Astrocyte of the hippocampus (primary cell): ENCODE results near the gene PSORS1C1.
"Not testable (repeated sequence)": the region's sequence is repeated elsewhere in the genome, so short reads cannot be mapped to it uniquely, and the experiment has no call there.

Source experiments
- DNase-seq: peaks from one replicate; pipeline ENCODE4 v3.0.0; 2011; ENCODE audit warnings: low read depth, low spot score

PSORS1C1 gene, protein sequence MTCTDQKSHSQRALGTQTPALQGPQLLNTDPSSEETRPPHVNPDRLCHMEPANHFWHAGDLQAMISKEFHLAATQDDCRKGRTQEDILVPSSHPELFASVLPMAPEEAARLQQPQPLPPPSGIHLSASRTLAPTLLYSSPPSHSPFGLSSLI

DNA sequence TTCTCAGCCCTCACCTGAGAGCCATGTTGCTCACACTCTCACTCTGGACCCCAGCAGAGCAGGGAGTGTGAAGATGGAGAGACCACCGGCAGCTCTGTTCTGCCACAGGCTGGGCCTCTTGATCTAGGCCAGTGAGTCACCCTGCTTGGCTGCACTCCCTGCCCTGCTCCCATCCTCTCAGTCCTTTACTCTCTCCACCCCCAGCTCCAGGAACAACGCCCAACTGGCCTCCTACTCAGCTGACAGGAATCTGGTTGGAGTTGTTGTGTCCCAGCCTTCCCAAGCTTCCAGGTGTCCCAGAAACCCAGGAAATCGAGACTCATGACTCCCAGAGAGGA is at the start of gene PSORS1C1:
TSS of gene PSORS1C1 (plus strand) at position 260 of the 338 bp plus-strand sequence. CDS start 14,833 bp downstream, outside the sequence.
- peak; percentile 96 for DNase-seq

- DNase-seq: peak; percentile 82
Observed at GRCh38 chr6:31065556-31065955, 49.0 kb upstream of the PSORS1C1 start.

DNA sequence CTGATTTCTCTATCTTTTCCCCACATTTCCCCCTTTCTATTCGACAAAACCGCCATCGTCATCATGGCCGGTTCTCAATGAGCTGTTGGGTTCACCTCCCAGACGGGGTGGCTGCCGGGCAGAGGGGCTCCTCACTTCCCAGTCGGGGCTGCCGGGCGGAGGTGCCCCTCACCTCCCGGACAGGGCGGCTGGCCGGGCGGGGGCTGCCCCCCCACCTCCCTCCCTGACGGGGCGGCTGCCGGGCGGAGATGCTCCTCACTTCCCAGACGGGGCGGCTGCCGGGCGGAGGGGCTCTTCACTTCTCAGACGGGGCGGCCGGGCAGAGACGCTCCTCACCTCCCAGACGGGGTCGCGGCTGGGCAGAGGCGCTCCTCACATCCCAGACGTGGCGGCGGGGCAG is 47.6 kb upstream of the PSORS1C1 start:
- not testable (repeated sequence) for DNase-seq

DNA sequence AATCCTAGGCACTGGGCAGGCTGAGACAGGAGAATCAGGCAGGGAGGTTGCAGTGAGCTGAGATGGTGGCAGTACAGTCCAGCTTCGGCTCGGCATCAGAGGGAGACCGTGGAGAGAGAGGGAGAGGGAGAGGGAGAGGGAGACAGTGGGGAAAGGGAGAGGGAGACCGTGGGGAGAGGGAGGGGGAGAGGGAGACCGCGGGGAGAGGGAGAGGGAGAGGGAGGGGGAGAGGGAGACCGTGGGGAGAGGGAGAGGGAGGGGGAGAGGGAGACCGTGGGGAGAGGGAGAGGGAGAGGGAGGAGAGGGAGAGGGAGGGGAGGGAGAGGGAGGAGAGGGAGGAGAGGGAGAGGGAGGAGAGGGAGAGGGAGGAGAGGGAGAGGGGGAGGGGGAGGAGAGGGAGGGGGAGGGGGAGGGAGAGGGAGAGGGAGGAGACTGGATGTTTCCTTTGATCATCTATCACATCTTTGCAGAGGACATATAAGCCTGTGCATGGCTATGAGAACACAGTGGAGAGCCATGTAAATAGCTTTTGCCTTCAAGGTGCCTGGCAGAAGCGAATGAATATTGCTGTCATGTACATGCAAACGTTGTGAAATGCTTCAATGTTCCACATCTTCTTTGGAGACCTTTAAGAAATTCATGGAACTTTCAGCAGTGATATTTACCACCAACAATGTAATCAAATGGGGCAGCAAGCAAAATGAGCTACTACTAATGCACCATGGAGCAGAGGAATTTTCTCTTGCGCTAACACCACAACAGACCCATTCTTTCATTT is 46.5 kb upstream of the PSORS1C1 start:
- DNase-seq: not testable (repeated sequence)

GRCh38 chr6:31068669-31069340 is 45.8 kb upstream of the PSORS1C1 start:
- DNase-seq: peak; percentile 88

DNA sequence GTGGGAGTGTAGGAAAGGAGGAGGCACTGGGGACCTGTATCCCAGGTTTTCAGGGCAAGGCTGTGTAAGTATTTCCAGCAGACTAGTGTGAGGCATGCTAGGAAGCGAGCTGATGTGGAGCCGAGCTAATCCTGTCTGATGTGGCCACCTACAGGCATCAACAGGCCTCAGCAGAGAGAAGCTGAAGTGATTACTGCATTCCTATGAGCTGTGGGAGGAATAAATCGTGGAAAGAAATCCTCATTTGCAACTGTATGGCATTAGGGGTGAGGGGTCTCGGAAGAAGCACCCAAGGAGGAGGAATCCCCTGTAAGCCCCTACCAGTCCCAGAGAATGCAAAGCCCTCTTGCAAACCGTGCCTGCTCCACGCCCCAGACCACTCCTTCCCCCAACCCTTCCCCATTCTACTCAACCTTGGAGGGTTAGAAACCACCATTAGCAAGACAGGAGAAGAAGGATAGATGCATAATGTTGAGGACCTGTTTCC is 43.8 kb upstream of the PSORS1C1 start:
- peak; percentile 90 for DNase-seq

- DNase-seq: no peak
Observed at GRCh38 chr6:31074401-31074800, 40.2 kb upstream of the PSORS1C1 start.

DNA sequence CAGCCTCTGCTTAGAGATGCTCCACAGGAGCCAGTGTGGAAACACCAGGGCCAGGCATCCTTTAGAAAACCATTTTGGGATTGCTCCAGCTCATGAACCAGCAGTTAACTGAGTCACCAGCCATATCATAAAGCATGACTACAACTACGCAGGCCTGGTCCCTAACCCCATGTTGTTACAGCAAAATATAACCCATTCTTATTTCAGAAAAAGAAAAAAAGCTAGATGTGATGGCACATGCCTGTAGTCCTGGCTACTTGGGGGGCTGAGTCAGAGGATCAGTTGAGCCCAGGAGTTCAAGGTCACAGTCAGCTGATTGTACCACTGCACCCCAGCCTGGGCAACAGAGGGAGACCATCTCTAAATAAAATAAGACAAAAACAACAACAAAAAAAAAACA is 39.1 kb upstream of the PSORS1C1 start:
- no peak for DNase-seq

GRCh38 chr6:31076611-31077010 is 38.0 kb upstream of the PSORS1C1 start:
- DNase-seq: no peak

- DNase-seq: peak; percentile 77
Observed at GRCh38 chr6:31079656-31080261, 34.8 kb upstream of the PSORS1C1 start.

- no peak for DNase-seq
Observed at GRCh38 chr6:31081872-31082271, 32.7 kb upstream of the PSORS1C1 start.

GRCh38 chr6:31083742-31084354 is 30.8 kb upstream of the PSORS1C1 start:
- DNase-seq: peak; percentile 59

DNA sequence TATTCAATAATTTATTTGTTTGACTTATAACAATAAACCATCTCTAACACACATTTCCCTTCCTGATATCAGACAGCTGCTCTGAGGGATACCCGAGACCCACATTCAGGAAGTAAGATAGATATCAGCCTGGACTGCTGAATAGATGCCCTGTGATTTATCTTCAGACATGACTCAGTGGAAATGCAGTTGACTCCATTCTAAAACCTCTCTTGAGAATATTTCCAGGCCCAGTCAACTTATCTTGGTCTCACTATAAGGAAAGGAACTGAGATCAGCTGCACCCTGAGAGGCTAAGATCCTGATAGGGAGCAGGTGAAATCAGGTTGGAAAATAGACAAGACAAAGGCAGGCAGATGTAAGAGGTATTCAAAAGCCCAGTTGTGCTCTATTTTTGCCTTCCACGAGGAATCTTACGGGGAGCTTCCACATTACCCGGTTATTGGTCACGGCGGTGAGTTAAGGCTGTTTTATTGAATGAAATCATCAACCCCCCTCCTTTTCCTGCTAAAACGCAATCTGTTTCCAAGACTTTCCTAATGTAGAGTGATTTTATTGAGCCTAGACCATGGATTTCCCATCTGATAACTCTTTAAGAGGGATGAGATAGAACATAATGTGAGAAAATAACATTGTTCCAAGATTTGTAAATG is 27.7 kb upstream of the PSORS1C1 start:
- DNase-seq: peak; percentile 61

DNA sequence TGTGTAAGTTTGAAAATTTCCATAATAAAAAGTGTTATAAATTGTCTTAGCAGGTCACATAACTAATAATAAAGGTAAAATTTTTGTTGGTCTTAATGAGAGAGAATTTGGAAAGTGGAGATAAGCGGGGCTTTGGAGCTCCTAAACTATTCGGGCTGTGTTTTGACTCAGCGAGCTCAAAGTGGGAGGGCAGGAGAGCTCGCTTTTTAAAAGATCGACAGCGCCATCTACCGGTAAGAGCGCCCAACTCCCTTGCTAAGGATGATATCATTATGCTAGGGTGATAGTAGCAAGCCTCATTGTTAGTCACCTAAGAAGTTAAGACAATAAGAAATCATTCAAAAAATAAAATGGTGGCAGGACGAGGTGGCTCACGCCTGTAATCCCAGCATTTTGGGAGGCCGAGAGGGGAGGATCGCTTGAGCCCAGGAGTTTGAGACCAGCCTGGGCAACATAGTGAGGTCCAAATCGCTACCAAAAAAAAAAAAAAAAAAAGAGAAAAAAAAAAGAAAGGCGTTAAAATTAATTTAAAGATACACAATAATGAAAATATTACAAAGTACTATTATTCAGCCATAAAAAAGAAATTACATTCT is 27.0 kb upstream of the PSORS1C1 start:
- peak; percentile 92 for DNase-seq

DNA sequence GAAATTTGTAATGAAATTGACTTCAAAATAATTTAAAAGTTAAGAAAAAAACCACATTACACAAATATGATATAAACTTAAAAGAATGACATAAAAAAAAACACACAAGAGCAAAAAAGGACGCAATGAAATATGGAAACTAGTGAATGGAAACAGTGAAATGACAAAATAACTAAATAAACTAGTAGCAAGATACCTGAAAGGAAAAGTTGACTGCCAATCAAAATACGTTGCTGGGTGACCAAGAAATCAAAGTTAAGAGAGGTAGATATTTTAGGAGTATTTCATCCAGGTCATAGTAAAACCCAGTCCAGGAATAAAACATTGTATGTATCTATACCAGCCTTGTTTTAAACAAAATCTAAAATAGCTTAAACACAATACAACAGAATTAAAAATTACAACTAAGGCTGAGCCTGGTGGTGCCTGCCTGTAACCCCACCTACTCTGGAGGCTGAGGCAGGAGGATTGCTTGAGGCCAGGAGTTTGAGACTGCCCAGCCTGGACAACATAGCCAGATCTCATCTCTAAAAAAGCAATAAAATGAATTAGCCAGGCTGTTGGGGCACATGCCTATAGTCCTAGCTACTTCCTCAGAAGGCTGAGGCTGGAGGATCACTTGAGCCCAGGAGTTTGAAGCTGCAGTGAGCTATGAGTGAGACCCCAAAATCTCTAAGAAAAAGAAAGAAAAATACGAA is 24.2 kb upstream of the PSORS1C1 start:
- DNase-seq: no peak

- no peak for DNase-seq
Observed at GRCh38 chr6:31090973-31091364, 23.6 kb upstream of the PSORS1C1 start.

- DNase-seq: no peak
Observed at GRCh38 chr6:31091680-31092079, 22.9 kb upstream of the PSORS1C1 start.

- DNase-seq: no peak
Observed at GRCh38 chr6:31092238-31092637, 22.4 kb upstream of the PSORS1C1 start.

- DNase-seq: no peak
Observed at GRCh38 chr6:31092769-31093505, 21.7 kb upstream of the PSORS1C1 start.
